Endothelial cell of umbilical vein (primary cell): ENCODE results near the gene AP4M1. TPM values are rescaled to one million over a fixed set of nuclear protein-coding genes. Genes with fewer than 3 reads are reported as not detected.
A peak's percentile ranks its signal among the peaks of the same experiment; 100 is the strongest.

Experiments
- BruUV-seq: library from RNA; stranded (reverse); fragments of 400-500 nt; replicated peaks from 2 replicates; lab custom pipeline; 2021; lab: Mats Ljungman, UMichigan
- CTCF ChIA-PET: fragments of 300-600, 350-600 bp; sonication (Branson Sonifier 250); formaldehyde crosslinking; loops from one replicate; lab custom pipeline; 2021; ENCODE audit warnings: antibody characterized with exemption, inconsistent platforms; lab: Charles Lee
- POLR2A ChIA-PET: fragments of 300-600, 350-600 bp; sonication (Branson Sonifier 250); formaldehyde crosslinking; loops from one replicate; lab custom pipeline; 2021; ENCODE audit warnings: antibody characterized with exemption, inconsistent platforms; lab: Charles Lee
- DNase-seq: peaks from one replicate; pipeline ENCODE4 v3.0.0-alpha.2; 2011; ENCODE audit warnings: low read depth, low spot score
- FAIRE-seq: peaks from 2 replicates; lab custom pipeline; 2011; peaks lifted over from hg19 to GRCh38; lab: Jason Lieb, UNC
- H2AFZ ChIP-seq: 2 replicates; pipeline ENCODE4 v1.6.0; 2012; ENCODE audit warnings: low read depth, low read length, control low read depth, inconsistent platforms
- H3K27ac ChIP-seq: 2 replicates; pipeline ENCODE4 v1.5.1; 2011; ENCODE audit warnings: low read depth, mild to moderate bottlenecking, control low read depth, low read length, moderate library complexity; ENCODE audit not compliant: insufficient read depth
- H3K27me3 ChIP-seq, 2 experiments: 2 replicates each; pipeline versions ENCODE4 v1.6.0 to v1.6.1; 2011; ENCODE audit warnings: low read length in 2 of 2, mixed read lengths in 1 of 2; ENCODE audit not compliant: control insufficient read depth in 2 of 2, insufficient read depth in 2 of 2
- H3K36me3 ChIP-seq, 2 experiments: 2 replicates in 1 of 2; 3 replicates in 1 of 2; pipeline ENCODE4 v1.5.1; 2011; ENCODE audit warnings: low read length in 2 of 2, mild to moderate bottlenecking in 1 of 2, moderate library complexity in 1 of 2; ENCODE audit not compliant: control insufficient read depth in 2 of 2, insufficient read depth in 2 of 2; ENCODE audit errors: extremely low read depth in 1 of 2
- H3K4me1 ChIP-seq: 3 replicates; pipeline ENCODE4 v1.5.1; 2011; ENCODE audit warnings: mild to moderate bottlenecking, low read length; ENCODE audit not compliant: control insufficient read depth, insufficient read depth; ENCODE audit errors: extremely low read depth
- H3K4me2 ChIP-seq: 2 replicates; pipeline ENCODE4 v1.6.1; 2011; ENCODE audit warnings: low read length, control low read depth, mixed read lengths; ENCODE audit not compliant: insufficient read depth
- H3K4me3 ChIP-seq, 3 experiments: fragments of 200-600 bp in 1 of 3; sonication (generic), shearing (Covaris generic) in 1 of 3; replicated peaks in 1 of 3; 2 replicates each; pipeline ENCODE4 v1.5.1; 2011 to 2016; ENCODE audit warnings: control low read depth in 3 of 3, low read length in 3 of 3, mild to moderate bottlenecking in 2 of 3, inconsistent platforms in 1 of 3, low read depth in 1 of 3, moderate library complexity in 1 of 3; ENCODE audit not compliant: insufficient read depth in 1 of 3
- H3K79me2 ChIP-seq: 2 replicates; pipeline ENCODE4 v1.6.0; 2012; ENCODE audit warnings: low read length, inconsistent platforms; ENCODE audit not compliant: control insufficient read depth, insufficient read depth
- H3K9ac ChIP-seq: replicated peaks from 2 replicates; pipeline ENCODE3; 2011; ENCODE audit warnings: low read length, control low read depth; ENCODE audit not compliant: insufficient read depth; ENCODE audit errors: extremely low read depth
- H3K9me1 ChIP-seq: replicated peaks from 3 replicates; pipeline ENCODE4 v1.6.0; 2011; ENCODE audit warnings: mild to moderate bottlenecking, low read length; ENCODE audit not compliant: control insufficient read depth, insufficient read depth; ENCODE audit errors: extremely low read depth
- H3K9me3 ChIP-seq: replicated peaks from 2 replicates; pipeline ENCODE4 v1.5.1; 2012; ENCODE audit warnings: low read length, inconsistent platforms; ENCODE audit not compliant: control insufficient read depth, insufficient read depth
- H4K20me1 ChIP-seq: replicated peaks from 2 replicates; pipeline ENCODE3; 2011; ENCODE audit warnings: mild to moderate bottlenecking, low read length; ENCODE audit not compliant: control insufficient read depth, insufficient read depth; ENCODE audit errors: extremely low read depth
- POLR2A ChIP-seq: IDR thresholded peaks from 2 replicates; pipeline ENCODE4 v1.6.1; 2012; ENCODE audit warnings: low read depth, mild to moderate bottlenecking, control low read depth, low read length
- POLR2AphosphoS5 ChIP-seq: IDR thresholded peaks from 2 replicates; pipeline ENCODE4 v1.6.1; 2012; ENCODE audit warnings: low read depth, mild to moderate bottlenecking, control low read depth, low read length, moderate library complexity; ENCODE audit not compliant: insufficient read depth
- dilution Hi-C: fragments of 300-500 bp; cut with MboI; formaldehyde crosslinking; loops from one replicate; pipeline ENCODE4 v1.15.0; 2019; ENCODE audit warnings: low sequenced_read_pairs; ENCODE audit not compliant: extremely low pct_ligation_motif_present
- intact Hi-C: fragments of 100-400 bp; cut with micrococcal nuclease; formaldehyde crosslinking; loops from one replicate; pipeline ENCODE4 v1.10.0; 2022
- polyA plus RNA-seq, 4 experiments: library from polyadenylated mRNA; depleted of rRNA in 3 of 4; stranded (reverse) in 3 of 4; unstranded in 1 of 4; fragments of >200 nt; gene quantifications; 2 replicates each; pipeline versions ENCODE4 v1.2.1 to v1.2.3, GENCODE V29; 2011 to 2012; ENCODE audit warnings: missing spikeins in 1 of 4
- total RNA-seq: library from RNA; stranded (reverse); gene quantifications from 2 replicates; pipeline ENCODE4 v1.2.3, GENCODE V29; 2021
- TF ChIP-seq, protein P1 (sequence below), 2 donors: IDR thresholded peaks; 1 replicate in 1 of 2; 2 replicates in 1 of 2; pipeline ENCODE4 v1.5.1; 2011; ENCODE audit warnings: low read length in 2 of 2, mild to moderate bottlenecking in 2 of 2, moderate library complexity in 2 of 2, control low read depth in 1 of 2, inconsistent platforms in 1 of 2, low read depth in 1 of 2; ENCODE audit not compliant: insufficient read depth in 1 of 2; ENCODE audit errors: extremely low read depth in 1 of 2

AP4M1 gene
- total and polyA plus RNA-seq, 2 donors (not counting 3 experiments of a cell fraction or from before 2014, with no cell fraction given) = 20.5 to 27.4 TPM

- DNase-seq (peak; percentile 88), FAIRE-seq (peak; percentile 89)
- ChIA-PET CTCF (interaction anchor here (0.9 to 2.8 kb wide), 6 partner anchors 26 to 214 kb away, joined by 3 to 13 read pairs (median 5); partner anchors contain the start of genes AP4M1 and MCM7), POLR2A (interaction anchor here (0.7 kb wide), 1 partner anchor 302 kb away, joined by 3 read pairs; the partner anchor contains the start of gene MEPCE)
- H2AFZ ChIP-seq = peak within 1 kb of the TSS; percentile 96
- intact Hi-C loops (loop anchor here (2.0 to 5.0 kb wide), 2 partner anchors 40 to 135 kb away; no protein-coding TSS in a partner anchor), dilution Hi-C loops (no loop called here)
- peaks cover 11% of the 10 kb centered on the region for H3K4me1 ChIP-seq
- H3K4me3 ChIP-seq = peak within 1 kb of the TSS; percentile 86 to 96 (median 93)
- TF ChIP-seq, protein P1, sequence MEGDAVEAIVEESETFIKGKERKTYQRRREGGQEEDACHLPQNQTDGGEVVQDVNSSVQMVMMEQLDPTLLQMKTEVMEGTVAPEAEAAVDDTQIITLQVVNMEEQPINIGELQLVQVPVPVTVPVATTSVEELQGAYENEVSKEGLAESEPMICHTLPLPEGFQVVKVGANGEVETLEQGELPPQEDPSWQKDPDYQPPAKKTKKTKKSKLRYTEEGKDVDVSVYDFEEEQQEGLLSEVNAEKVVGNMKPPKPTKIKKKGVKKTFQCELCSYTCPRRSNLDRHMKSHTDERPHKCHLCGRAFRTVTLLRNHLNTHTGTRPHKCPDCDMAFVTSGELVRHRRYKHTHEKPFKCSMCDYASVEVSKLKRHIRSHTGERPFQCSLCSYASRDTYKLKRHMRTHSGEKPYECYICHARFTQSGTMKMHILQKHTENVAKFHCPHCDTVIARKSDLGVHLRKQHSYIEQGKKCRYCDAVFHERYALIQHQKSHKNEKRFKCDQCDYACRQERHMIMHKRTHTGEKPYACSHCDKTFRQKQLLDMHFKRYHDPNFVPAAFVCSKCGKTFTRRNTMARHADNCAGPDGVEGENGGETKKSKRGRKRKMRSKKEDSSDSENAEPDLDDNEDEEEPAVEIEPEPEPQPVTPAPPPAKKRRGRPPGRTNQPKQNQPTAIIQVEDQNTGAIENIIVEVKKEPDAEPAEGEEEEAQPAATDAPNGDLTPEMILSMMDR (IDR thresholded peaks at IDR 0.05; ENCODE audit: extremely low read depth in 1 of 2, insufficient read depth in 1 of 2, low read depth in 1 of 2, low read length in 2 of 2) = no peak
- peak; percentile 88 for TF ChIP-seq POLR2AphosphoS5
- TF ChIP-seq POLR2A = peak; percentile 92
- H3K9me1 ChIP-seq = no peaks in the 10 kb centered on the region
- H3K27me3 ChIP-seq = no peaks in the 10 kb centered on the region
- no TSS peak for BruUV-seq
- no peaks in the 10 kb centered on the region for H3K9me3 ChIP-seq
- H3K4me2 ChIP-seq = peak within 1 kb of the TSS; percentile 89
- H3K9ac ChIP-seq = peak within 1 kb of the TSS; percentile 99
- H3K79me2 ChIP-seq = no peaks in the 10 kb centered on the region
- H3K27ac ChIP-seq = peak within 1 kb of the TSS; percentile 94
- H3K36me3 ChIP-seq = peaks cover 0 to 2% of the 10 kb centered on the region in 2 experiments
- H4K20me1 ChIP-seq = no peaks in the 10 kb centered on the region
Measured at GRCh38 chr7:100126931-100127865, 25.8 kb downstream of the AP4M1 start, which contains the start of gene MBLAC1. MBLAC1 (plus strand) TSS chr7:100126967; CDS start chr7:100127396, 429 bp downstream.
